Stimulated activated CD8-positive, alpha-beta memory T cell treated with anti-CD3 and anti-CD28 coated beads, Interleukin-7, amount 100 ng/mL, for 1 hour (primary cell): Measurements from ENCODE around the gene LOXL4.

Experiments
- DNase-seq, 2 donors: peaks; one replicate each; pipeline ENCODE4 v3.0.0-alpha.2; 2020; ENCODE audit warnings: low read depth in 2 of 2

The LOXL4 gene

DNA sequence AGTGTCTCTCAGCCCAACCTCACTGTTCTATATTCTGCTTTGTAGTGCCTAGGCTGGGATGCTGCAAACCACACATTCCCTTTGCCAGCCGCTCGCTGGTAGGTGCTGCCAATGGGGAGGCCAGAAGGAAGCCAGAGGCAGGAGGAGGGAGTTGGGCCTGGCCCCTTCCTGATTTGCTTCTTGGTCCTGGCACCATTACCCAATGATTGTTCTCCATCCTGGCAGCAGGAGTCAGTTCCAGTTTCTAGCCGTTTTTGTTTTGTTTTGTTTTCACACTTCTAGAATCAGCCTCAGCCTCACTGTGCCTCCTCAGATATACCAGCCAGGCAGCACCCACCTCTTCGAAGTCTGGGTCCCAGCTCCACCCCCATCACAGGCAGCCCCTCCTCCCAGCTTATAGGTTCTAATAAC is 27.4 kb upstream of the LOXL4 start:
- DNase-seq: no peak

DNA sequence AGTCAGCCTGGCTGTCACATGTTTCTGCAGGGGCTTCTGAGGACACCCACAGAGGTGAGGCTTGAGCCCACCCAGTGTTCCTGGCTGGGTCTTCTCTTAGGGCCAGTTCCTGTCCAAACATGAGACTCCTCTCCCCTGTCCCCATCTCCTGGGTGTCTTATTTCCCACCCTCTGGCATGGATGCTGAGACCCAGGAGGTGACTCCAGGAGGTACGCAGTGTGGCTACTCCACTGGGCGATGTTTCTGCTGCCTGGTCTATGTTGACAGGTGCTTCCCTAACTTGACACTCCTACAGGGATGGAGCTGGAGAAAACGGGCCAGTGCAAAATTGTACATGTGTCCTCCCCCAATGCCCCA is 26.3 kb upstream of the LOXL4 start:
- no peak for DNase-seq

DNA sequence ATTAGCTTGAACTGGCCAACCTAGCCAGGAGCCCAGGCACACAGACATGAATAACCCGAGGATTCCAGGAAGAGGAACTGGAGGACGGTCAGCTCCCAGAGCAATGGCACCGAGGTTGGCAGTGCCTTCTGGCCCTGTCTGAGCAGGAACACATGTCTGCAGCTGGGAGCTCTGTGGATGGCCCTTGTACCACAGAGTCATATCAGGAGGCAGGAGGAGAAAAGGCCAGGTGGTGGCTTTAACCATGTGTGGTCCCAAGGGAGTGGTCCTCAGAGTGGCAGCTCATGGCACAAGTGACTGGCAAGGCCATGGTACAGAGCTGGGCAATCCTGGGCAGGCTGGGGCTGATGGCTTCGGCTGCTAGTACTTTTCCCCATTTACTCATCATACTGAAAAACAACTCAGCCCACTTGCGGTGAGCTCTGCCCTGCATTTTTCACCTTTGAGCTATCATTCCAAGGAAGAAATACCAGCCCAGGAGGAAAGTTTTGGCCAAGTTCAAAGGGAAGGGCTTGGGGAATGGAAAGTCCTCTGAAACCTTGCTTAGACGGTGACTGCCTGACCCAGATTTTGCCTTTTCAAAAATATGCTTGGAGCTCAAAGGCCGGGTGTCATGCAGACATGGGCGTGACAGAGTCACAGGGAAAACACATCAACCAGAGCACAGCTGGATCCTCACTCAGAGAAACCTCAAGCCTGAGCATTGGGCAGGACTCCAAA is 25.7 kb upstream of the LOXL4 start:
- DNase-seq: no peak

- no peak for DNase-seq
These were observed 25.0 kb upstream of the LOXL4 start for GRCh38 chr10:98292971-98293370.

DNA sequence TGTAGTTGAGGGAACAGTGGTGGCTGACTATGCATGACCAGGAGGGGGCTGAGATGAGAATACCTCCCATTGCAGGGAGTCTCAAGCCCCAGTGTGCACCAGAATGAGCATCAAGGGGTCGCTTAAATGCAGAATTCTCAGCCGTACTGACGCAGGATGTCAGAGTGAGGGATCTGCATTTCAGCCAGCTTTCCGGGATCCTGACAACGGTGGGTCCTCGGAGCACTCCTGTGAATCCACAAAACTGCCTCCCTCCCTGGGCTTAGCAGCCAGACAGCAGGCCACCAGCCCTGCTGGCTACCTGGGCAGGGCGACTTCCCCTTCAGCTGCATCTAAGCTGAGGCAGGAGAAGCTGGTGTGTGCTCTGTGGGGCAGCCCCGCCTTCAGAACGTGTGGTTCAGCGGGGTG is 21.8 kb upstream of the LOXL4 start:
- DNase-seq: no peak

DNA sequence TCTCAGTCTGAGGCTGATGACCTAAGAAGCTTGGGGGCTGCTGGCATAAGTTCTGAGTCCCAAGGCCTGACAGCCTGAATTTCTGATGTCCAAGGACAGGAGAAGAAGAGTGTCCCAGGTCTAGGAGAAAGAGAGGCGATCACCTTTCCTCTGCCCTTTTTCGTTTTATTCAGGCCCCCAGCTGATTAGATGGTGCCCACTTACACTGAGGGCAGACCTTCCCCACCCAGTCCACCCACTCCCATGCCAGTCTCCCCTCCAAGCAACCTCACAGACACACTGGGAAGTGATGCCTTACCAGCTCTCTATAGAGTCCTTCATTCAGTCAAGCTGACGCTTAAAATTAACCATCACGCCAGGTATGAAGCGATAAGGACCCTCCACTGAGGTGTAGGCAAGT is 19.3 kb upstream of the LOXL4 start:
- no peak for DNase-seq

DNA sequence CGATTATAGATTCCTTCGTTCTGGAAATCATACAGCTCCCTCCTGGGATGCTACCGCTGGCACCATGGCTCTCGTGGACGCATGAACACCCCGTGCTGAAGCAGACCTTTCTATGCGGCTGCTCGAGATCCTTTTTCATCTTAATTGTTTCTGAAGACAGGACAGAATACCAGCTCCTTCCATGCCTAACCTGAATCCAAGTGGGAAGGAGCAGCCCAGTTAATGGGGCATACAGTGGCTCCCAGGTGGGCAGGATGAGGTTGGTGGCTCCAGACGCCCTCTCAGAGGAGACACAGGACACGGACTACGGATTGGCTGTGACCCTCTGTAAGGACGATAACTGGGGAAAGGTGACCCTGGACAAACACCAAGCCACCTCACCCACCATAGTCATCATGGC is 18.4 kb upstream of the LOXL4 start:
- DNase-seq: no peak

DNA sequence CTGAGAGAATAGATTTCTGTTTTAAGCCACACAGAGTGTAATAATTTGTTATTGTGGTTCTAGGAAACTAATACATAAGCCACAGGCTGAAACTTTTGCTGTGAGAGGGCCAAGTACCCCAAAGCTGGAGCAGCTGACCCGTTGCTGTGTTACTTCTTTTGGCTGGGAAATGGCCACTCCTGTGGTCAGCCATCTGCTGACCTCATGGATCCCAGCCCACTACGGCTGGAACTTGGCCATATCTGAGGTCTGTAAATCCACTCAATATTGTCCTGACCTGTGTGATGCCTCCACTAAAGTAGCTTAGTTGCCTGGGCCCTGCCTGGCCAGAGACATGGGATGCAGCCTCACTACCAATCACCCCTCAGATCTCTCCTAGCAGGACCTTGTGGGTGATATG is 17.4 kb upstream of the LOXL4 start:
- no peak for DNase-seq

- DNase-seq: no peak
These were observed 8.3 kb upstream of the LOXL4 start for GRCh38 chr10:98276311-98276710.

DNA sequence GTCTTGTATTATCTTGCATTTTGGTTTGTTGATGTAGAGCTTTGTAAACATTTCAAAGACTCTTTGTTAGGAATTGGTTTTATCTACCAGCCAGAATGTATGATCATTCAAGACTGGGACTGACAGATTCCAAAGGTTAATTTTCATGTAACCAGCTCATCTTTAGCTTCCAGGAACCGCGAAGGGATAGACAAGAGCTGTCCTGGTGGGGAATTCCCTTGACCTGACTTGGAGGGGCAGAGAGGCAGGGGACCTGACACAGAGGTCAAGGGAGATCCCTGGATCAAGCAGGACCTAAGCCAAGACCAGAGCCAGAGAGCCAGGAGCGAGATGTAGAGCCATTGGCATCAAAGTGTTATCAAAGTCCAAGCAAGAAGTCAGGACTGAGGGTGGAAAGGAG is 6.6 kb upstream of the LOXL4 start:
- DNase-seq: no peak

GRCh38 chr10:98273057-98273850 is 5.3 kb upstream of the LOXL4 start:
- DNase-seq: no peak

DNA sequence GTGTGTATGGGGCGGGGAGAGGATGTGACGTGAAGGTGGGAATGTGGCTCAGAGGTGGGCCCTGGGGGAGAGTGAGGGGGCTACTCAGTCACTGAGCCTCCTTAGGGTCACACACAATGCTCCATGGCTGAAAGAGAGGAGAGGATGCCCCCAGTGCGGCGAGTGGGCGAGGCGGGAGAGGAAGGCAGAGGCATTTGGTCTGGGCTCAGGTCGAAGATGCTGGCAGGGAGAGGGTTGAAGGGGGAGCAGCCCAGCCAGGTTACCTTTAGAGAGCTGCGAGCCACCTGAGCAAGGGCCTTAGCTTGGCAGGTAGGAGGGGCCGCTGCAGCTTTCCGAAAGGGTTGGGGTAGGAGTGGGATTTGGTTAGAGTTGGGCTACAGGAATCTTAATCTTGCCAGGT is 4.7 kb upstream of the LOXL4 start:
- DNase-seq: no peak

- no peak for DNase-seq
These were observed 4.3 kb upstream of the LOXL4 start for GRCh38 chr10:98272245-98272644.

DNA sequence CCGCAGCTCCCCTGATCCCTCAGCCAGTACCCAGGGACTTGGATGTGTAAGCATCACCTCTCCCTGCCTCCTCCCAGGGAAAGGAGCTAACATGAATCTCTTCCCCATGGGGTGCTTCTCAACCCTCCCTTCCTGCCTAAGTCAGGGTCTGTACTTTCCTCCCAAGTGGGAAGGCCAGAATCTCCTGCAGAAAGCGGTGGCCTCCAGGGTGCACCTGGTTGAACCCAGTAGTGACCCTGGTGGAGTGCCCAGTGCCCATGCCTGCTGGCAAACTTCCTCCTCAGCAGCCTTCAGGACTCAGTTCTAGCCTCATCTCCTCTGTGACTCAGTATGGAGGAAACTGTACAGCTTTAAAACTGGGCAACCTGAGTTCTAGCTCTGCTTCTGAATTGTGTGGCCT is 2.8 kb upstream of the LOXL4 start:
- DNase-seq: no peak

GRCh38 chr10:98270073-98270740 is 2.2 kb upstream of the LOXL4 start:
- DNase-seq: no peak

GRCh38 chr10:98269435-98269912 is 1.5 kb upstream of the LOXL4 start:
- no peak for DNase-seq

DNA sequence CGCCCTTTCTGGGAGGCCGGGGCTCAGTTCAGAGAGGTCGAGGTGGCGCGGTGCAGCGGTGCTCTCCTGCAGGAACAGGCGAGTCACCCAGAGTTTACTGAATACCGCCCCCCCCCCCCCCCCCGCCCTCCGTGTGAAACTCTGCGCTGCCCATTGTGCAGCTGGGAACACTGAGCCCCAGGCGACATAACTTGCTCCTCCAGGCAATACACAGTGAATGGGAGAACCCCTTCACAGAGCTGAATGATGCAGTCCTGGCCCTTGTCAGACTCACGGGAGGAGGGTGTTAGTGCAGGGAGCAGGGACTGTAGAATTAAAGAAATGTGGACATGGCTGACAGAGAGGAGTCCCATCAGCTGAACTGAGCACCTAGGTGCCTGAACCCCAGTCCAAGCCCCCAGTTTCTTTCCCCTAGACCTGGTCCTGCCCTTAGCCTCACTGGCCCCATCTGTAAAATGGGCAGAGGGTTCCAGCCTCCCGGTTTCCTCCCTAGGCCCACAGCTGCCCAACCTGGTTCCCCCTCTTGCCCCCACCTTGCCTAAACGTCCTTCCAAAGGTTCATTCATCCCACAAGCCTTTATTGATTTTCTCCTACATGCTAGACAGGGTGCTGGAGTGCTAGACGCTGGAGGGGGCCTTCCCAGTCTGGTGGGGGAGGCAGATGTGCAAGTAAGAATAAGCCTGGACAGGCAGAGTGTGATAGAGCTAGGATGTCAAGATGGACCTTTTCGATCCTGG is 869 bp upstream of the LOXL4 start:
- no peak for DNase-seq

DNA sequence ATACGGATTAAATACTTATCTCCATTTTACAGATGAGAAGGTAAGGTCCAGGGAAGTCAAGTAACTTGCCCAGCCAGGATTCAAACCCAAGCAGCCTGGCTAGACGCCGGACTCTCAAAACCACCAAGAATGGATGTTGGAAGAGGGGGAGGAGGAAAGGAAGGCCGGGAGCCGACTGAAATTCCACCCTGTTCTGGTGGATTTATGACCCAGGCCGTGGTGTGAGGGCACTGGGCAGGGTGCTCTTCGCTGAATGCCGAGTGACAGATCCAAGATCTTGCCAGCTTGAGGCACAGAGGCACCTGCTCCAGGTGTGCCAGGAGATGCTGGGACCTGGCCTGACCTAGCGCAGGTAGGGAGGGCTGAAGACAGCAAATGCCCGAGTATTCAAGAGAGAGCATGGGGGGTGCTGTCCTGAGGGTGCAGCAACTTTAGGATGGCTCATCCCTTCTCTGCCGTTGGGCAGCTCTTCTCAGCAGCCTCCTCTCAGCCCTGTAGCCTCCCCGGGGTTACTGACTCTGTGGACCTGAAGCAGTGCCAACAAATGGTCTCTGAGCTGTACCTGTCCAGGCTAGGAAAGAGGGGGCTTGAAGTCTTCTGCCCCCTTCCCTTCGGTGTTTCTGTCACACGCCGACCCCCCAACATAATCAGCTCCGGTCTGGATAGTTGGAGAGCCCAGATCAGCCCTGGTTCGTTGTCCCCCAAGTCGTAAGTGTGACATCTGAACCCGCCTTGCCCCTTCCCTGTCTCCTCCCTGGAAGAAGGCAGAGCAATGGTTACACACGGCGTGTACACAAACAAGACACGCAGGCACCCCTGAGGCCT is 713 bp downstream of the LOXL4 start:
- DNase-seq: no peak

GRCh38 chr10:98266647-98267046 is 1.3 kb downstream of the LOXL4 start:
- DNase-seq: no peak

GRCh38 chr10:98265403-98266378 is 2.3 kb downstream of the LOXL4 start:
- no peak for DNase-seq
